Urinary bladder (tissue), 4 donors: ENCODE measurements around the gene ZBTB20. TPM values are rescaled to one million over a fixed set of nuclear protein-coding genes. Genes with fewer than 3 reads are reported as not detected.

Experiments
- DNase-seq: peaks from one replicate; pipeline ENCODE4 v3.0.0-alpha.2; 2015; ENCODE audit errors: extremely low spot score
- H3K27ac ChIP-seq: one replicate; pipeline ENCODE4 v1.5.1; 2013; ENCODE audit warnings: low read depth, mild to moderate bottlenecking, moderate library complexity
- H3K36me3 ChIP-seq: one replicate; pipeline ENCODE4 v1.6.1; 2013; ENCODE audit warnings: mild to moderate bottlenecking, moderate library complexity; ENCODE audit not compliant: insufficient read depth
- H3K4me1 ChIP-seq: one replicate; pipeline ENCODE4 v1.6.1; 2013; ENCODE audit warnings: mild to moderate bottlenecking, moderate library complexity; ENCODE audit not compliant: insufficient read depth
- H3K4me3 ChIP-seq: one replicate; pipeline ENCODE4 v1.5.1; 2013; ENCODE audit warnings: low read depth, low read length
- WGBS: extraction: QIAGEN DNeasy Blood & Tissue Kit; methylation state at CpG from one replicate; pipeline ENCODE4 v1.1.7; 2013; 5-methylcytosine and 5-hydroxymethylcytosine counted together
- polyA plus RNA-seq: library from polyadenylated mRNA; stranded (reverse); fragments of 200-250 nt; gene quantifications from one replicate; pipeline ENCODE4 v1.2.3, GENCODE V29; 2013
- total RNA-seq: library from RNA; depleted of rRNA; stranded (reverse); fragments of >200 nt; gene quantifications from one replicate; pipeline ENCODE4 v1.2.3, GENCODE V29; 2014
- donor health status: healthy with polysubstance abuse.
- donor health status: healthy.

The ZBTB20 gene
- total and polyA plus RNA-seq, 2 donors = 1.5 to 99.9 TPM

DNA sequence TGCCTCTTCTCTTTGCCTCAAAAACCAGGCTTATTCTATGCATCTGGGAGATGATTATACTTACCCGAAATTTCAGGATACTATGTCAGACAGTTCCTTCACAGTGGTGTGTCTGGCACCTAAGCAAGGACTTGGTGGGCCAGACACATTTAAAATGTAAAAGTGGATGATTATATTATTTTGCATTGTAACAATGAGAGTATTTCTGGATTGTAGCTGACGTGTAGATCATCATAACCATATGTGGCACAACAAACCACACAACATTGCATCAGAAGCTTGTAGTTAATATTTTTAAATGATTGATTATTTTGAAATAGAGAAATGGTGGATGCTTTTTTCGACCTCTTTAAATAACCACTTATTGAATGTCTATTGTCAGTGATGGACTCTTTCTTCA is 744.2 kb downstream of the ZBTB20 start:
- H3K4me1 ChIP-seq = no peaks in the 10 kb centered on the region
- H3K4me3 ChIP-seq = no peak overlapping the region
- peaks cover 1% of the 10 kb centered on the region for H3K36me3 ChIP-seq
- DNase-seq = no peak
- no peak overlapping the region for H3K27ac ChIP-seq
- WGBS = 96% methylated on average over 3 of the region's 3 CpGs

DNA sequence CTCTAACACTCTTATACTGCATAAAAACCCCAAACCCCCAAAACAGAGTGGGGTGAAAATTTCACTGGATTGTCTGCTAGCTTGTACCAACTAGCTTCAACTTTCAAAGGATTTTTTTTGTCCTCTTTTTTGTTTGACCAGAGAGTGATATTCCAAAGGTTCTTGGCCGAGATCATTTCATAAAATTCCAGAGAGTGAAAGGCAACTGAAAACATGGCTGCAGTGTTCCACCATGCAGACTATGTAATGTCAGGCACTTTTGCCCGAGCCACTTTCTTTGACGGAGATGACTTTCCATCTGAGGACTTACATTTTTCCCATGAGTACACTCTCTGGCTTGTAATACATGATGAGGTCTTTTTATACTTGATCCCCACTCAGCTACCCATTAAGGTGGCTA is 745.7 kb downstream of the ZBTB20 start:
- Histone ChIP-seq H3K4me1 (no peaks in the 10 kb centered on the region), H3K4me3 (no peak overlapping the region), H3K36me3 (peaks cover 1% of the 10 kb centered on the region), H3K27ac (no peak overlapping the region)
- DNase-seq = no peak
- 95% methylated on average over 3 of the region's 3 CpGs for WGBS

DNA sequence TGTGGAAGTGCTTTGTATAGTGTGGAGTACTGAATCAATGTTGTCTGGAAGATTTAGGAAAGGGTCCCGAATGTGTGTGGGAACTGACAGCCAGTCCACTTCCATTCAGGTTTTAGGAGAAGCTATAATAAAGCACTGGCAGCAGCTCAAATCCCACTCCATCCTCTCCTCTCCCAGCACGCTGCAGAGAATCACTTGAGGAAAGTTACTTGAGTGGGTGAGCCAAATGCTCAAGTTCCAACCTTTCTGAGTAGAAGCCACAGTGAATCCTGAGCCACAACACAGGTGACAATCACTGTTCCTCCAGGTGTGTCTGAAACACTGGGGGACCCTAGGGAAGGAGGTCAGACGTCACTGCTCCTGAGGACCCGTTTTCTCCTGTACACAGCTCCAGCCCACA is 746.7 kb downstream of the ZBTB20 start:
- Histone ChIP-seq H3K27ac (no peak overlapping the region), H3K4me3 (no peak overlapping the region), H3K4me1 (no peaks in the 10 kb centered on the region), H3K36me3 (peaks cover 1% of the 10 kb centered on the region)
- WGBS = 64% methylated on average over 4 of the region's 4 CpGs
- DNase-seq = no peak

DNA sequence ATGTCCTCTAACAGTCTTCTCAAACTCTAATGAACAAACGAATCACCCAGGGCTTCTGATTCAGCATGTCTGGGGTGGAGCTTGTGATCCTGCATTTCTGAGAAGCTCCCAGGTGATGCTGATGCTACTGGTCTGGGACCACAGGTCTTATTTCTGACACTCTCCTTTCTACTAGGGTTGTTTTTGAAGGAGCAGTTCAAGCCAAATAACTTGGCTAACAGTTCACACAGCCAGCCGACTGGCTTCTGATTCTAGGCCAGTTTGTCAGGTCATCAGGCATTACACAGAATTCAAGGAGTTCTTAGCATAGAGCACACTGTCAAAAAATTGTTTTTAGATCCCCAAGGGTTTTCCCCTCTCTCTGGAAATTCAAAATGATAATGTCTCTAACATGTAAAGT is 752.5 kb downstream of the ZBTB20 start:
- WGBS = 46% methylated on average over 2 of the region's 2 CpGs
- no peak overlapping the region for H3K27ac ChIP-seq
- DNase-seq = no peak
- no peaks in the 10 kb centered on the region for H3K36me3 ChIP-seq
- H3K4me3 ChIP-seq = no peak overlapping the region
- H3K4me1 ChIP-seq = no peaks in the 10 kb centered on the region

DNA sequence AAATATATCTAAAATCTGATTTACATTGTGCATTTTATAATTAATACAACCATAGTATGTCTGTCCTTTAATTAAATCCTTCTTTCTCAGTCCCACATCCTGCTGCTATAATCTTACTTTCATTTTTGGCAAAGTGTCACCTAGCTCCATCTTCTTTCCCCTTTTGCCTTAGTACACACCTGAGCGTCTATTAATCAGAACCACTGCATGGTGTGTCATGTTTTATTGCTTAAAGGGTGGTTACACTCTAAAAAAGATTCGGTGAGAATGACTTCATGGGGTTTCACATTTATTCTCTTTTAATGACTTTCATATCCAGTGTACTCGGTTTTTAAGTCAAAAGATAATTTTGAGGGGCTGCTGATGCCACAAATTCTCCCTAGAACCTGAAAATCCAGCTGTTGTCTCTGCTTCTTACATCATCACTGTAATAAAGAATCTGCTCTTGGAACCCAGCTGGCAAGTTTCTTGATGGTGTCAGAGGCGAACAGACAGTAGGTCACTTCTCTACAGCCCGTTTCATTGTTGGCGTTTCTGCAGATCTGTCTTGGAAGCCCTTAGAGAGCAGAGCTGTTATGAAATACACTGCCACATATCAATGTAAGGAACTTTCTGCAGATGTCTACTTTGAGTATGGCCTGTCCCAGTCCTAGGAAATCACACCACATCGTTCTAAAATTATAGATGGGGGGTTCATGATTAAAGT is 753.6 kb downstream of the ZBTB20 start:
- Histone ChIP-seq H3K27ac (no peak overlapping the region), H3K4me3 (no peak overlapping the region), H3K36me3 (peaks cover 1% of the 10 kb centered on the region), H3K4me1 (no peaks in the 10 kb centered on the region)
- DNase-seq = no peak
- WGBS = 83% methylated on average over 7 of the region's 7 CpGs

DNA sequence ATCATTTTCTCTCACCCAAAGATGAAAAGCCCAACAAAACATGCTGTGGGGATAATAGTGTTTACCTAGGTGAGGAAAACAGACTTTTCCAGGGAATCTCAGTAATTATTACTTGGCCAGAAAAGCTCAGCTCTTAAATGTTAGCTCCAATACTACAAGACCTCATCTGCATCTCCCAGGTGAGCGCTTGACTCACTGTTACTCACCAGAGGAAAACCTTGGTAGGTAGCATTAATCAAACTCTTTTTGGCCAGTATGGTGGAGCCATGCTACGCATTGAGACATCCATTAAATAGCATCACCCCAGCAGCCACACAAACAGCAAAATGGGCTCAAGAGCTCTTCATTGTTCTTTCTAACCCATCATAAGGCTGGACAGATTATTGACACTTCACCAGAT is 754.3 kb downstream of the ZBTB20 start:
- 100% methylated on average over 2 of the region's 2 CpGs for WGBS
- Histone ChIP-seq H3K27ac (no peak overlapping the region), H3K4me1 (no peaks in the 10 kb centered on the region), H3K36me3 (peaks cover 2% of the 10 kb centered on the region), H3K4me3 (no peak overlapping the region)
- DNase-seq = no peak

DNA sequence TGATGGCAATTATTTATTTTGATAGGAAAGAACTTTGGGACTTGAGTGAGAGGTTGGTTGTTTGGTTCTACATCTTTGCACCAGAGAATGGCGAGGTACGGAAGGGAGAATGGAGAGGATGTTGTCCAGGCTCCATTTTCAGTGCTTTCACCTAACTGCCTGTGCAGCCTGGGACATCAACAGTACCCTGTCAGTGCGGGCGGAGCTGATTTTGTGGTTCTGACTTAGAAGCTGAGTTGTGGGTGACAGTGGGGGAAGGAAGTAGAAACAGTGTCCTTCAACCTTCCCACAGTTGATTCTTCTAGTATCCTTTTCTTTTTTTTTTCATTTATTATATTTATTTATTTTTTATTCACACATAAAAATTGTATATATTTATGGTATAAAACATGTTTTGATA is 757.9 kb downstream of the ZBTB20 start:
- no peak for DNase-seq
- WGBS = 96% methylated on average over 4 of the region's 4 CpGs
- Histone ChIP-seq H3K4me1 (no peaks in the 10 kb centered on the region), H3K4me3 (no peak overlapping the region), H3K27ac (no peak overlapping the region), H3K36me3 (peaks cover 2% of the 10 kb centered on the region)

DNA sequence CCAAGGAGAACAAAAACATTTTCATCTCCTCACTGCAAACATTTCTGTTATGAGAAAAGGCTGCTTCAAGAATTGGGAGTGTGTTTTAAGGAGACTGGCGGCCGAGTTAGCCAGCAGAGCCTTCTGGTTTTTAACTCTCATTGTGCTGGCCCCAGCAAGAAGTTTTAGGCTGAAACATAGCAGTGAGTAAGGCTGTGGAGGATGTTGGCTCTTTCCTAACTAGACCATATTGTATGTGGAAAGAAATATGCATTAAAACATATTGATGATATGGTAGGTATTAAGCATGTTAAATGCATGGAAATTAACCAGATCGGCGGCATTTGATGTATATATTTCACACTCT is 762.6 kb downstream of the ZBTB20 start:
- Histone ChIP-seq H3K4me1 (no peaks in the 10 kb centered on the region), H3K36me3 (peaks cover 2% of the 10 kb centered on the region), H3K27ac (no peak overlapping the region), H3K4me3 (peak overlapping the region; percentile 41)
- no peak for DNase-seq
- WGBS = 45% methylated on average over 4 of the region's 4 CpGs

DNA sequence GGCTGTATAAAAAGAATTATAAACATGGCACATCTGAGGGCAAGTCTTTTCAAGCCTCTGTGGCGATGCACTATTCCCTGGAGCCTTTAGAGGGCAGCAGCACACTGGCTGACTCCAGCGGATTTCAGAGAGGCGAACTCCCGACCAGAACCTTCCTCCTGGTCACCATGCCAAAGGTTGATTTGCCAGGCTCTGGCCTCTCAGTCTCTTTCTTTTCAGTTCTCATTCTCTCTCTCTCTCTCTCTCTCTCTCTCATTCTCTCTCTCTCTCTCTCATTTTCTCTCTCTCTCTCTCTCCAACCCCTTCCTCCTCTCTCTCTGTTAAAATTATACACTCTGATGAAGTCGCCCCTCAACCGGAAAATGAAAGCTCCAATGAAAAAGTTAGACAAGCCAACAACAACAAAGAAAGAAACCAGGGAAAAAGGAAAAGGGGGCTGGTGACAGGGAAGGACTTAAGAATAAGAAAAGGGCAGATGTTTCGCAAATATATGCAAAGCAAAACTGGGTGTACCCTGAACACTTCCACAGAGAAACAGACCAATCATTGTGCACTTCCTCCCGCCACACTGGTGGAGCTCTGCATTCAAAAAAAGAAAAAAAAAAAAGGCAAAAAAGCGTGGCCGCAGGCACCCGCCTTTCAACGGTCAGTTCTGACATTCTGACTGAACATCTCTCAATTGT is 763.1 kb downstream of the ZBTB20 start:
- peak overlapping the region; percentile 41 for H3K4me3 ChIP-seq
- 11% methylated on average over 12 of the region's 12 CpGs for WGBS
- H3K27ac ChIP-seq = no peak overlapping the region
- H3K36me3 ChIP-seq = peaks cover 2% of the 10 kb centered on the region
- peak; percentile 59 for DNase-seq
- H3K4me1 ChIP-seq = no peaks in the 10 kb centered on the region

DNA sequence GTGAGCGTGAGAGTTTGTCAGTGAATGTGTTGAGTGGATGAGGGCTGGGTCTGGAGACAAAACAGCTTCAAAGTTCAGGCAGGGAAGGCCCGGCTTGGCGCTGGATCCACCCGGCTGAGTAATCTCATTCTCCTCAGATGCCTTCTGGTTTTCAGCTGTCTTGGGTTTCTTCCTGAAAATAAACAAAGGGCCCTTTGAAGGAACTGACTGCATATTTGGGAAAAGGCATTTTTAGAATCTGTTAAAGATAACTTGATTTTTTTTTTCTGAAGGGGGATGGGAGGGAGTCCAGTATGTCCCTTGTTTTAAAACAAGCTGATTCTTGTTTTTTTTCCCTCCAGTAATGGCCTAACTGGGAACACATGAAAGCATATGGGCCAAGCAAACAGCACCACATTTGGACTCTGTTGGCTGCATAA is 766.8 kb downstream of the ZBTB20 start:
- 21% methylated on average over 4 of the region's 4 CpGs for WGBS
- no peak overlapping the region for H3K27ac ChIP-seq
- no peaks in the 10 kb centered on the region for H3K4me1 ChIP-seq
- no peak for DNase-seq
- peaks cover 1% of the 10 kb centered on the region for H3K36me3 ChIP-seq
- no peak overlapping the region for H3K4me3 ChIP-seq

DNA sequence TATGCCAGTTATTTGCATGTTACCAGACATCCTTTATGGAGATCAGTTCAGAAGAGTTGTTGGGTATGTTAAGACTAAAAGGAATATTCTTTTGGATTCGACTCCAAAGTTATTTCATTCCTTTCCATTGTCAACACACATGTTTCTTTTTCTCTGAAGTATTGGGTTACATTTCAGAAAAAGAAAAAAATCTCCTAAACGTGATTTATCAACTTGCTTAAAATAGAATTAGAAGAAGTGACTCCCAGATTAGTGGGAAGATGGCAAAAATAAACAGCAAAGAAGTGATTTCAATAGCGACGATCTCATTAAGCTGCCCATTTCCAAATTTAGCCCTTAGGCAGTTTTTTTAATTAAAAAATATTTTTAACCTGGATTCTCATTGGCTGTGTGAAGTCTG is 767.8 kb downstream of the ZBTB20 start:
- WGBS = 44% methylated on average over 4 of the region's 4 CpGs
- Histone ChIP-seq H3K36me3 (peaks cover 1% of the 10 kb centered on the region), H3K4me1 (no peaks in the 10 kb centered on the region), H3K27ac (no peak overlapping the region), H3K4me3 (no peak overlapping the region)
- no peak for DNase-seq

DNA sequence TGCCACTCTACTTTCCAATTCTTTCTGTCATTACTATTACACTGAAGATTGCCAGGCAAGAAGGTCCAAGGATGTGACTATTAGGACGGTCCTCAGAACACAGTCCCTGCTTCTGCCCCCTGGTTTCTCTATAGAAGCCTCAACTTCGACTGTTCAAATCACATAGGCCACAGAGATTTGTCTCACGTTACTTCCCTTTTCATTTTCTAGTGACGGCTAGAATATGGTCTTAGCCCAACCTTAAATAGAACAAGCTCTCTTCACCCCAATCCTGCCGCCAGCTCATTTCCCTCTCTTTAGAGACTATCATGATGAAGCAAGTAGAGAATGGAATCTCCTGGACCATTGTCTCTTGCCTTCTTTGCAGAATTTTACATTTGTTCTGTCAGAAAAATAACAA is 768.3 kb downstream of the ZBTB20 start:
- DNase-seq = no peak
- H3K27ac ChIP-seq = no peak overlapping the region
- H3K36me3 ChIP-seq = peaks cover 1% of the 10 kb centered on the region
- 93% methylated on average over 5 of the region's 5 CpGs for WGBS
- no peaks in the 10 kb centered on the region for H3K4me1 ChIP-seq
- no peak overlapping the region for H3K4me3 ChIP-seq

DNA sequence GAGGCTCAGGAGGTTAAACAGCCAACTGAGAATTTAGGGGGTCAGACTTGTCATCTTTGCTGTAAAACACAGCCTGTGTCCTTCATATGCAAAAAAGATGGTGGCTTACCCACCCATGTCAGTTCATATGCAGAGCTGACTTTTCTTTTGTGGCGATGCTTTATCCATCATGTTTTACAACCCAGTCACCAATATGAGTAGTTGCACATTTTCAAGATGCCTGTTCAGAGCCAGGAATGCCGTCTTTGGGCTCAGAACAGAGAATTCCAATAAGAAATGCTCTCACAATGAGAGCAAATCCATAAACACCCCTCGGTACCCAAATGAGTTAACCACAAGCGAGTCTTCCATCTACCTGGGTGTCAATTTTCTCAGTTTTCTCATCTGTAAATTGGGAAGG is 769.7 kb downstream of the ZBTB20 start:
- no peak for DNase-seq
- WGBS = 81% methylated on average over 4 of the region's 4 CpGs
- Histone ChIP-seq H3K4me3 (no peak overlapping the region), H3K36me3 (peaks cover 1% of the 10 kb centered on the region), H3K27ac (no peak overlapping the region), H3K4me1 (no peaks in the 10 kb centered on the region)

DNA sequence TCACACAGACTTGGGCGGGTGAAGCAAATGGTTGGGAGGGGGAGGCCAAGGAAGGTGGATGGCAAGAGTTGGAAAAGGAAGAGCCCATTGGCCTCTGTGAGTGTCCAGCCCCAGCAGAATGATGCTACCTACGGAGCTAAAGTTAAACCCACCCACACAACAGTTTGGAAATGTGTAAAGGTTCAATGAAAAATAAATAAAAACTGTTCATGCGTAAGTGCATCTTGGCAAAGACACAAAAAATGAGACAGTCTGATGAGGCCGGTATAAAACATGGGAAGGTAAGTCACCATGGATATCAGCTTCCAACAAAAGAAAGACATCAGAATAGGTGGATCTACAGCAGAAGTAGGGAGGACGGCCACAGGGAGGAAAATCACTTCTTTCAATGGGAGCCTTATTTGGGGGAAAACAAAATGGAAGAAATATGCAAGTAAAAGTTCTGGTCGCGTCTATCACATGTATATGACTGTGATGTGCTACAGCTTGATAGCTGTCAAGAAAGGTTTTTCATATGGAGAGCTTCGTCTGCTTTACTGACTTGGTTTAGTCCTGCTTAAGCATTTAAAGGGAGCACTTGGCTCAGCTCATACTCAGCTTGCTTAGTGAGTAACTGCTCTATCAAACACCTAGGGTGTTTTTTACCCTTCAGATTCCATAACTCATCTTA is 770.4 kb downstream of the ZBTB20 start:
- H3K27ac ChIP-seq = no peak overlapping the region
- H3K4me3 ChIP-seq = no peak overlapping the region
- DNase-seq = no peak
- WGBS = 90% methylated on average over 8 of the region's 8 CpGs
- peaks cover 1% of the 10 kb centered on the region for H3K36me3 ChIP-seq
- H3K4me1 ChIP-seq = no peaks in the 10 kb centered on the region
